Stomach (tissue), 9 donors: ENCODE measurements around the gene CHN2. TPM values are rescaled to one million over a fixed set of nuclear protein-coding genes. Genes with fewer than 3 reads are reported as not detected.

Source experiments
- DNase-seq, 2 donors: peaks; one replicate each; pipeline versions ENCODE4 v3.0.0 to v3.0.0-alpha.2; 2013 to 2019
- H3K27ac ChIP-seq, 5 donors: fragments of 200-600 bp in 4 of 5; sonication (generic) in 4 of 5; one replicate each; pipeline ENCODE4 v1.5.1; 2013 to 2019; ENCODE audit warnings: mild to moderate bottlenecking in 1 of 5, moderate library complexity in 1 of 5
- H3K27me3 ChIP-seq, 3 donors: fragments of 200-600 bp; sonication (generic); one replicate each; pipeline ENCODE4 v1.5.1; 2017 to 2019; ENCODE audit warnings: mixed run types in 1 of 3
- H3K36me3 ChIP-seq, 4 donors: fragments of 200-600 bp; sonication (generic); 1 replicate in 3 of 4; 2 replicates in 1 of 4; pipeline ENCODE4 v1.5.1; 2016 to 2019
- H3K4me1 ChIP-seq, 4 donors: fragments of 200-600 bp; sonication (generic); one replicate each; pipeline ENCODE4 v1.5.1; 2016 to 2019
- H3K4me3 ChIP-seq, 4 donors: fragments of 200-600 bp; sonication (generic) in 3 of 4; one replicate each; pipeline ENCODE4 v1.5.1; 2016 to 2019; ENCODE audit warnings: mild to moderate bottlenecking in 1 of 4
- H3K9me3 ChIP-seq, 4 donors: fragments of 200-600 bp; sonication (generic); one replicate each; pipeline ENCODE4 v1.5.1; 2016 to 2019
- CTCF ChIP-seq, 7 experiments: fragments of 450-650 bp in 4 of 7; fragments of 200-600 bp in 3 of 7; sonication (generic) in 3 of 7; IDR thresholded peaks; one replicate each; pipeline ENCODE4 v1.5.1; 2016 to 2019; ENCODE audit warnings: antibody characterized with exemption in 7 of 7, control low read depth in 2 of 7, mild to moderate bottlenecking in 1 of 7
- EP300 ChIP-seq: sonication (generic); formaldehyde crosslinking; IDR thresholded peaks from one replicate; pipeline ENCODE4 v1.6.1; 2017; ENCODE audit warnings: antibody characterized with exemption
- POLR2A ChIP-seq, 4 donors: fragments of 450-650 bp; IDR thresholded peaks; one replicate each; pipeline ENCODE4 v1.6.1; 2016; ENCODE audit warnings: antibody characterized with exemption in 4 of 4, control low read depth in 2 of 4, mild to moderate bottlenecking in 1 of 4, moderate library complexity in 1 of 4
- POLR2AphosphoS5 ChIP-seq, 3 donors: sonication (generic); formaldehyde crosslinking; IDR thresholded peaks; one replicate each; pipeline ENCODE4 v1.6.1; 2016; ENCODE audit warnings: antibody characterized with exemption in 3 of 3
- WGBS, 5 donors: extraction: QIAGEN DNeasy Blood & Tissue Kit in 3 of 5; methylation state at CpG; one replicate each; pipeline versions ENCODE4 v1.1.5 to v1.1.7; 2013 to 2018; 5-methylcytosine and 5-hydroxymethylcytosine counted together
- intact Hi-C: fragments of 100-400 bp; cut with DNase I; formaldehyde crosslinking; loops from one replicate; pipeline ENCODE4 v1.15.1; 2023; ENCODE audit warnings: low total_unique reads
- polyA plus RNA-seq, 3 donors: library from polyadenylated mRNA; stranded (reverse); fragments of 200-250 nt; gene quantifications; one replicate each; pipeline ENCODE4 v1.2.3, GENCODE V29; 2013
- total RNA-seq, 5 donors: library from RNA; depleted of rRNA; stranded (reverse); fragments of >200 nt; gene quantifications; one replicate each; pipeline versions ENCODE4 v1.1.0 to v1.2.3, GENCODE V29; 2014 to 2016
- donor health status: healthy with polysubstance abuse.
- donor health status: Bipolar disorder and iron deficiency.
- donor health status: healthy.

Gene CHN2
- total and polyA plus RNA-seq, 8 donors: 2.4 to 47.8 (median 13.8) TPM

- Histone ChIP-seq H3K4me3 (no peak overlapping the region), H3K9me3 (no peaks in the 10 kb centered on the region), H3K27me3 (no peaks in the 10 kb centered on the region), H3K4me1 (peaks cover 0 to 41% (median 14%) of the 10 kb centered on the region in 4 donors), H3K36me3 (no peaks in the 10 kb centered on the region), H3K27ac (peak overlapping the region in 1 of 5 donors; percentile 31)
- no peak for TF ChIP-seq EP300
- no peak for TF ChIP-seq POLR2A (IDR thresholded peaks at IDR 0.05)
- TF ChIP-seq POLR2AphosphoS5 (IDR thresholded peaks at IDR 0.05): no peak
- TF ChIP-seq CTCF (IDR thresholded peaks at IDR 0.05): no peak
- intact Hi-C loops: no loop called here
- whole genome bisulfite sequencing, 5 donors: 29 to 48% (median 34%) methylated on average over 10 of the region's 10 CpGs
- peak in 1 of 2 donors; percentile 60 for DNase-seq
Observed at GRCh38 chr7:29319719-29320521, 125.3 kb downstream of the CHN2 start.

- Histone ChIP-seq H3K4me3 (no peak overlapping the region), H3K4me1 (peaks cover 0 to 45% (median 16%) of the 10 kb centered on the region in 4 donors), H3K27me3 (no peaks in the 10 kb centered on the region), H3K27ac (no peak overlapping the region), H3K9me3 (no peaks in the 10 kb centered on the region), H3K36me3 (no peaks in the 10 kb centered on the region)
- intact Hi-C loops: no loop called here
- no peak for DNase-seq
- TF ChIP-seq POLR2AphosphoS5 (IDR thresholded peaks at IDR 0.05) (no peak), CTCF (IDR thresholded peaks at IDR 0.05) (no peak), EP300 (no peak), POLR2A (IDR thresholded peaks at IDR 0.05) (no peak)
- 83 to 93% (median 88%) methylated on average over 2 of the region's 2 CpGs for WGBS, 5 donors
Observed at GRCh38 chr7:29320577-29320976, 126.0 kb downstream of the CHN2 start.

- DNase-seq: no peak
- Histone ChIP-seq H3K27ac (no peak overlapping the region), H3K27me3 (no peaks in the 10 kb centered on the region), H3K4me1 (peaks cover 0 to 42% (median 16%) of the 10 kb centered on the region in 4 donors), H3K4me3 (no peak overlapping the region), H3K9me3 (no peaks in the 10 kb centered on the region), H3K36me3 (no peaks in the 10 kb centered on the region)
- TF ChIP-seq CTCF (IDR thresholded peaks at IDR 0.05): no peak
- no peak for TF ChIP-seq EP300
- WGBS, 5 donors: 72 to 85% (median 75%) methylated on average over 3 of the region's 3 CpGs
- intact Hi-C loops: no loop called here
Observed at GRCh38 chr7:29322023-29322712, 127.6 kb downstream of the CHN2 start.

- H3K4me3 ChIP-seq: no peak overlapping the region
- intact Hi-C loops: no loop called here
- DNase-seq: peak in 1 of 2 donors; percentile 37
- H3K27ac ChIP-seq: no peak overlapping the region
- H3K9me3 ChIP-seq: no peaks in the 10 kb centered on the region
- 56 to 83% (median 67%) methylated on average over 2 of the region's 2 CpGs for WGBS, 5 donors
- TF ChIP-seq POLR2A (IDR thresholded peaks at IDR 0.05) (no peak), POLR2AphosphoS5 (IDR thresholded peaks at IDR 0.05) (no peak), CTCF (IDR thresholded peaks at IDR 0.05) (no peak), EP300 (no peak)
- no peaks in the 10 kb centered on the region for H3K36me3 ChIP-seq
- H3K27me3 ChIP-seq: no peaks in the 10 kb centered on the region
- peaks cover 7 to 34% (median 14%) of the 10 kb centered on the region in 4 donors for H3K4me1 ChIP-seq
Observed at GRCh38 chr7:29325476-29325875, 130.9 kb downstream of the CHN2 start.
